ENCODE data around the gene SETD2. TPM values are rescaled to one million over a fixed set of nuclear protein-coding genes. Genes with fewer than 3 reads are reported as not detected.

The SETD2 gene
- total RNA-seq, 4 donors from 2014 or later = 42.9 to 59.6 (median 47.7) TPM

DNA sequence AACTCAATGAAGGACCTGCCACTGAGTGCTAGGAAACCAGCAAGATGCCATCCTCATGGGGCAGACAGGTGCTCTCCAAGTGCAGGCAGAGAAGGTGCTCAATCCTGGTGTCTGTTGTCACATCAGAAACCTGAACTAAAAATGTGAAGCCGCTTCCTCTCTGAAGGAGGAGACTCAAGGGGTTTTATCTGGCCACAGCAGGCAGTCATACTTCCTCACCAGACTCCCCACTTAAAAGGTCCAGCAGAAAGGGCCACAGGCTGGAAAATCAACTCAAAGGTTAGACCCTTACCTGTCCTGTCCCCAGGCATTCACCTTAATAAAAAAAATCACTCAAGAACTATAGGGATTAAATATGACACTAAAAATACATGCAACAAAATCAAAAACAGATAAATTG, 192.2 kb downstream of the SETD2 start:
- intact Hi-C loops (cut with DNase I; ENCODE audit: low total_unique reads) = no loop called here
- no peak overlapping the region for H3K4me3 ChIP-seq (ENCODE audit: low read depth, poor library complexity, severe bottlenecking)
- no peak for DNase-seq (ENCODE audit: low spot score in 2 of 2)
- WGBS, 2 donors = 69 to 94% methylated on average over 1 of the region's 1 CpG
- TF ChIP-seq POLR2A (IDR thresholded peaks at IDR 0.05) = no peak
- TF ChIP-seq, protein P1, sequence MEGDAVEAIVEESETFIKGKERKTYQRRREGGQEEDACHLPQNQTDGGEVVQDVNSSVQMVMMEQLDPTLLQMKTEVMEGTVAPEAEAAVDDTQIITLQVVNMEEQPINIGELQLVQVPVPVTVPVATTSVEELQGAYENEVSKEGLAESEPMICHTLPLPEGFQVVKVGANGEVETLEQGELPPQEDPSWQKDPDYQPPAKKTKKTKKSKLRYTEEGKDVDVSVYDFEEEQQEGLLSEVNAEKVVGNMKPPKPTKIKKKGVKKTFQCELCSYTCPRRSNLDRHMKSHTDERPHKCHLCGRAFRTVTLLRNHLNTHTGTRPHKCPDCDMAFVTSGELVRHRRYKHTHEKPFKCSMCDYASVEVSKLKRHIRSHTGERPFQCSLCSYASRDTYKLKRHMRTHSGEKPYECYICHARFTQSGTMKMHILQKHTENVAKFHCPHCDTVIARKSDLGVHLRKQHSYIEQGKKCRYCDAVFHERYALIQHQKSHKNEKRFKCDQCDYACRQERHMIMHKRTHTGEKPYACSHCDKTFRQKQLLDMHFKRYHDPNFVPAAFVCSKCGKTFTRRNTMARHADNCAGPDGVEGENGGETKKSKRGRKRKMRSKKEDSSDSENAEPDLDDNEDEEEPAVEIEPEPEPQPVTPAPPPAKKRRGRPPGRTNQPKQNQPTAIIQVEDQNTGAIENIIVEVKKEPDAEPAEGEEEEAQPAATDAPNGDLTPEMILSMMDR (IDR thresholded peaks at IDR 0.05) = no peak

DNA sequence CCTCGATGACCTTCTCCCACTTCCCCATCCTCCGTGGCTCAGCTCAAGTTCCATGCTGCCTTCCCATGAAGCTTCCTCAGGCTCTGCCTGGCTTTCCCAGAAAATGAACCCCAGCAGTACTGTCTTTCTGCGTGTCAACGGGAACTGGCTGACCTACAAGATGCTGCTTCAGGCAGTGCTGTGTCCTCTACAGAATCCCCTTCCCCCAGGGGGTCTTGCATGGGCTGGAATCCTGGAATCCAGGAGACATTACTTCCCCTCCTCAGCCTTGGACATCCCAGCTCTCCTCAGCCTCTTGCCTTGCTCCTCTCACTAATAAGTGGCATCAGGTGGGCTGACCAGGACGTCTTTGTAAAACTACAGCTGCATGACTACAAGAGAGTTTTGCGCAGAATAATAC, 192.8 kb downstream of the SETD2 start:
- WGBS, 2 donors = 50 to 56% methylated on average over 6 of the region's 6 CpGs
- peak in 1 of 2 donors; percentile 61 for DNase-seq (ENCODE audit: low spot score in 2 of 2)
- H3K4me3 ChIP-seq (ENCODE audit: low read depth, poor library complexity, severe bottlenecking) = no peak overlapping the region
- TF ChIP-seq, protein P1 (IDR thresholded peaks at IDR 0.05) = no peak
- no peak for TF ChIP-seq POLR2A (IDR thresholded peaks at IDR 0.05)
- intact Hi-C loops (cut with DNase I; ENCODE audit: low total_unique reads) = no loop called here

DNA sequence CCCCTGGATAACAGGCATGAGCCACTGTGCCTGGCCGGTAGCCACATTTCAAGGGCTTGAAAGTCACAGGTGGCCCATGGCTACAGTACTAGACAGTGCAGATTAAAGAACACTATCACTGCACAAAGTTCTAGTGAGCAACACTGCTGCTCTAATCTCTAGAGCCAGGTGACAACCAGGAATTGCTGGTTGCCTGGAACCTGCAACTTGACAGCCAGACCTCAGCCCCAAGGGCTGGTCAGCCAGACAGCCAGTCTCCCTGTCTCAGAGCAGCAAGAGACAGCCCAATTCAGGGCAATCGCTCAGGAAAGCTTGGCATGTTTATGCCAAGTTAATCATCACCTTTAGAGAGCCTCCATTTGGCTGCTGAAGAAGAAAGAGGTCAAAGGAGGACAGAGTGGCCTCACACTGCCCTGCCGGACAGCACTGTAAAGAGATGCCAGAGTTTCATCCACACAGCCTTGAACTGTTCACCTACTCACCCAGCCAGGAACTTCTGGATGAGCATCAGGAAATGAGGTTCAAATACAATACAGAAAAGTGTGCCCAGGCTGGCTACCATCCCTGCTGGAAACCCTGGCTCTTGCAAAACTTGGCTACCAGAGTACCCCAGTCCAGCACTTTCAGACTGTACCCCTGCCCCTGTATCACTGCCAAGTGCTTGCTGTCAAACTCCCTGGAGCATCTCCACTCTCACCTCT, 193.4 kb downstream of the SETD2 start:
- 34 to 37% methylated on average over 3 of the region's 3 CpGs for WGBS, 2 donors
- peak in 1 of 2 donors; percentile 62 for DNase-seq (ENCODE audit: low spot score in 2 of 2)

DNA sequence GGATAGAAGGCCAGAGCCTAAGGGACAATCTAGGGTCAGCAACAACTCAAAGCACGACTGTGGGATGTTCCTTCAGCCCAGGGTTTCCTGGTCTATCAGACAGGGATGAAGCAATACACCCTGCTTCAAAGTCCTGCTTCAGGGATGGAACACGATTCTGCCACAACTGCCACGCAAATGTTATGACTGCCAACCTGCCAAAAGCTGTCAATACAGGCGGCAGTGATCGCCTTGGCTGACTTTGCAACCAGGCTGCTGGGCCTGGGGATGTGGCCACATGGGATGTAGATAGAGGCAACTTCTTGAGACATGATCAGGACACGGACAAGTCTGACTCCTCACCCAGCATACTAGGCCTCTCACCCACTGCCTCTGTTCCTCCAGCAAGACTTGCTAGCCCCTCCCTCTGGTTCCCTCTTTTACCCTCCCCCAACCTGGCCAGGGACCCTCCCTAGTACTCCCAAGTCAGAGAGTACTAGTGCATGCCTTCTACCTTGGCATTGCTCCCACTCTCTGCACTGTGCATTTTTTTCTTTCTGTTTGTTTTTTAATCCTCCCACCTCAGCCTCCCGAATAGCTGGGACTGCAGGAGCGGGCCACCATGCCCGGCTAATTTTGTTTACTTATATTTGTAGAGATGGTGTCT, 195.0 kb downstream of the SETD2 start:
- WGBS, 2 donors = 50 to 51% methylated on average over 9 of the region's 9 CpGs
- TF ChIP-seq POLR2A (IDR thresholded peaks at IDR 0.05) = no peak
- TF ChIP-seq, protein P1 (IDR thresholded peaks at IDR 0.05) = no peak
- intact Hi-C loops (cut with DNase I; ENCODE audit: low total_unique reads) = no loop called here
- H3K4me3 ChIP-seq (ENCODE audit: low read depth, poor library complexity, severe bottlenecking) = no peak overlapping the region
- DNase-seq (ENCODE audit: low spot score in 2 of 2) = peak in 1 of 2 donors; percentile 77

More for the DNA sequence above, 193.4 kb downstream of the SETD2 start:
- H3K4me3 ChIP-seq (ENCODE audit: low read depth, poor library complexity, severe bottlenecking) = no peak overlapping the region
- intact Hi-C loops (cut with DNase I; ENCODE audit: low total_unique reads) = no loop called here
- TF ChIP-seq, protein P1 (IDR thresholded peaks at IDR 0.05) = peak in 1 of 3 donors; percentile 30
- TF ChIP-seq POLR2A (IDR thresholded peaks at IDR 0.05) = no peak

DNA sequence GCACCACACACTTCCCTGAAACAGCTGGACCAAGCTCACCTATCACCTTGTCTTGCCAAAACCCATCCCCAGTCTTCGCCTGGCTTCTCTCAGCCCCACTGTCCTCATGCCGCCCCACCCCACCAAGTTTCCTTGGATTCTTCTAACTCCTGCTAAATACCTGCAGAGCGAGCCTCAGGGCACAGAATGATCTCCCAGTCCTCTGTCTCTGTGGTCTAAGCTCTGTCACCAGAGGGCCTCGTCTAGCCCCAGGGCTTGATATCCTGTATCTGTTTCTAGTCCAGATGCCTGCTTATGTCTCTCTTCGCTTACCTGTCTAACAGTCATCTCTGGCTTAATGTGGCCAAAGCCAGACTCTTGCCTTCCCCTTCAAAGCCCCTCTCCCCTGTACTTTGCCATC, 197.1 kb downstream of the SETD2 start:
- no peak for TF ChIP-seq POLR2A (IDR thresholded peaks at IDR 0.05)
- TF ChIP-seq, protein P1 (IDR thresholded peaks at IDR 0.05) = no peak
- WGBS, 2 donors = 85 to 88% methylated on average over 5 of the region's 5 CpGs
- DNase-seq (ENCODE audit: low spot score in 2 of 2) = peak in 1 of 2 donors; percentile 76
- intact Hi-C loops (cut with DNase I; ENCODE audit: low total_unique reads) = no loop called here
- no peak overlapping the region for H3K4me3 ChIP-seq (ENCODE audit: low read depth, poor library complexity, severe bottlenecking)

Other genes with a start within 250 kb of the SETD2 start
- 100 to 1,000 TPM in 1 of 4 donors, 10 to 100 TPM in 3; 64.6 to 101 (median 82.5) TPM for gene CCDC12, start 187.4 kb downstream of the SETD2 start, total RNA-seq
- 100 to 1,000 TPM; 176 to 519 (median 217) TPM for gene NBEAL2, start 184.4 kb downstream of the SETD2 start, total RNA-seq
- gene KIF9, start 118.7 kb upstream of the SETD2 start, total RNA-seq = 10 to 100 TPM in 3 of 4 donors, 1 to 10 TPM in 1; 6.1 to 14.7 (median 12.0) TPM
- gene KLHL18, start 118.8 kb upstream of the SETD2 start, total RNA-seq = 10 to 100 TPM; 32.7 to 51.0 (median 44.5) TPM
- gene PTPN23, start 216.9 kb upstream of the SETD2 start, total RNA-seq = 10 to 100 TPM; 34.3 to 49.6 (median 37.8) TPM

Data from lower leg skin (tissue), 4 donors.